Measurements from ENCODE around the gene RBM28. TPM values are rescaled to one million over a fixed set of nuclear protein-coding genes. Genes with fewer than 3 reads are reported as not detected.

Gene RBM28
- total RNA-seq, 8 experiments from 2014 or later: 20.1 to 64.8 (median 30.0) TPM

DNA sequence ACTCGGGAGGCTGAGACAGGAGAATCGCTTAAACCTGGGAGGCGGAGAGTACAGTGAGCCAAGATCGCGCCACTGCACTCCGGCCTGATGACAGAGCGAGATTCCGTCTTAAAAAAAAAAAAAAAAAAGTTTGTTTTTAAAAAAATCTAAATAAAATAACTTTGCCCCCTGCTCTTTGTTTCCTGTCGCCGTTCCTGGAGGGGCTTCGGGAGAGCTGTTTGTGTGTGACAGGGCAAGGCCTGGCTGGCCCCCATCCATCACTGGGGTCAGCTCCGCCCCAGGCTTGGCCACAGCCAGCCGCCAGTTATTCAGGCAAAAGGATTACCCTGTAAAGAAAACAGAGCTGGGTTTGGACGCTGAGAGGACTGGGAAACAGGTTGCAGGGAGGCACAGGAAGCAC is 86.2 kb downstream of the RBM28 start:
- in situ Hi-C loops (cut with MboI; ENCODE audit: low pct_unique_long_range_greater_than_20kb in 2 of 9, low sequenced_read_pairs in 9 of 9, unreplicated experiment in 9 of 9): no loop called here
- H3K27ac ChIP-seq: no peak overlapping the region
- 44 to 100% (median 82%) methylated on average over 1 to 12 of the region's 14 CpGs; no CpG with 5 or more reads in 1 of the 10 experiments for WGBS, 10 experiments
- H3K4me3 ChIP-seq: no peak overlapping the region
- ATAC-seq (replicated peaks in 6 of 8): no peak
- peaks cover 0 to 7% of the 10 kb centered on the region in 2 donors for H3K4me1 ChIP-seq (replicated peaks in 1 of 2)

DNA sequence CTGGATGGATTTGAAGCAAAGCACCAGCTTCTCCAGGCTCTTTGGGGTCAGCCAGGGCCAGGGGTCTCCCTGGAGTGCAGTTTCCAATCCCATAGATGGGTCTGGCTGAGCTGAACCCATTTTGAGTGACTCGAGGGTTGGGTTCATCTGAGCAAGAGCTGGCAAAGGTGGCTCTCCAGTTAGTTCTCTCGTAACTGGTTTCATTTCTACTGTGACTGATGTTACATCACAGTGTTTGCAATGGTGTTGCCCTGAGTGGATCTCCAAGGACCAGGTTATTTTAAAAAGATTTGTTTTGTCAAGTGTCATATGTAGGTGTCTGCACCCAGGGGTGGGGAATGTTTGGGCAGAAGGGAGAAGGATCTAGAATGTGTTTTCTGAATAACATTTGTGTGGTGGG is 88.4 kb downstream of the RBM28 start:
- WGBS, 10 experiments: 63 to 100% (median 83%) methylated on average over 1 to 2 of the region's 2 CpGs; no CpG with 5 or more reads in 4 of the 10 experiments
- H3K27ac ChIP-seq: no peak overlapping the region
- in situ Hi-C loops (cut with MboI; ENCODE audit: low pct_unique_long_range_greater_than_20kb in 2 of 9, low sequenced_read_pairs in 9 of 9, unreplicated experiment in 9 of 9): no loop called here
- H3K4me1 ChIP-seq (replicated peaks in 1 of 2): peaks cover 0 to 7% of the 10 kb centered on the region in 2 donors
- no peak for ATAC-seq (replicated peaks in 6 of 8)
- H3K4me3 ChIP-seq: no peak overlapping the region

DNA sequence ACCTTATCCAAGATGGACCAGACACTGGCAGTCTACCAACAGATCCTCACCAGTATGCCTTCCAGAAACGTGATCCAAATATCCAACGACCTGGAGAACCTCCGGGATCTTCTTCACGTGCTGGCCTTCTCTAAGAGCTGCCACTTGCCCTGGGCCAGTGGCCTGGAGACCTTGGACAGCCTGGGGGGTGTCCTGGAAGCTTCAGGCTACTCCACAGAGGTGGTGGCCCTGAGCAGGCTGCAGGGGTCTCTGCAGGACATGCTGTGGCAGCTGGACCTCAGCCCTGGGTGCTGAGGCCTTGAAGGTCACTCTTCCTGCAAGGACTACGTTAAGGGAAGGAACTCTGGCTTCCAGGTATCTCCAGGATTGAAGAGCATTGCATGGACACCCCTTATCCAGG is 89.2 kb downstream of the RBM28 start:
- peaks cover 0 to 5% of the 10 kb centered on the region in 2 donors for H3K4me1 ChIP-seq (replicated peaks in 1 of 2)
- in situ Hi-C loops (cut with MboI; ENCODE audit: low pct_unique_long_range_greater_than_20kb in 2 of 9, low sequenced_read_pairs in 9 of 9, unreplicated experiment in 9 of 9): no loop called here
- H3K4me3 ChIP-seq: no peak overlapping the region
- WGBS, 10 experiments: 67 to 70% methylated on average over 4 to 5 of the region's 5 CpGs; no CpG with 5 or more reads in 8 of the 10 experiments
- no peak overlapping the region for H3K27ac ChIP-seq
- no peak for ATAC-seq (replicated peaks in 6 of 8)

DNA sequence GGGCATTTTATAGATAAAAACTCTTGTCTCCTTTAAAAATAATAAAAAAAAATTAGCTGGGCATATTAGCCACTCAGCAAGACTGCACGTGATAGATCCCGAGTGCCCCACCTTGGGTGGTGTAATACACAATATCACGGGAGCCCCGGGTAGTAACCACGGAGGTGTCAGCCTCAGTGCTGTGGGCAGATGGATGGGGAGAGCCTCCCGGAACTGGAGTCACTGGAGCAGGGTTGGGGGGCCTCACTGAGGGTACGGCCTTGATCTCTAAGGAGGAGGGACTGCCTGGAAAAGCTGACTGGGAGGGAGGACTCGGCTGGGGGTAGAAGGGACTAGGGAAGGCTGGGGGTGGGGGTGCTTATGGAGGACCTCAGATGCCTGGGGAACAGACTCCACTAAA is 90.0 kb downstream of the RBM28 start:
- Histone ChIP-seq H3K4me3 (no peak overlapping the region), H3K27ac (no peak overlapping the region), H3K4me1 (replicated peaks in 1 of 2) (no peaks in the 10 kb centered on the region)
- in situ Hi-C loops (cut with MboI; ENCODE audit: low pct_unique_long_range_greater_than_20kb in 2 of 9, low sequenced_read_pairs in 9 of 9, unreplicated experiment in 9 of 9): no loop called here
- ATAC-seq (replicated peaks in 6 of 8): no peak
- 50 to 100% (median 80%) methylated on average over 2 to 7 of the region's 8 CpGs; no CpG with 5 or more reads in 3 of the 10 experiments for WGBS, 10 experiments

DNA sequence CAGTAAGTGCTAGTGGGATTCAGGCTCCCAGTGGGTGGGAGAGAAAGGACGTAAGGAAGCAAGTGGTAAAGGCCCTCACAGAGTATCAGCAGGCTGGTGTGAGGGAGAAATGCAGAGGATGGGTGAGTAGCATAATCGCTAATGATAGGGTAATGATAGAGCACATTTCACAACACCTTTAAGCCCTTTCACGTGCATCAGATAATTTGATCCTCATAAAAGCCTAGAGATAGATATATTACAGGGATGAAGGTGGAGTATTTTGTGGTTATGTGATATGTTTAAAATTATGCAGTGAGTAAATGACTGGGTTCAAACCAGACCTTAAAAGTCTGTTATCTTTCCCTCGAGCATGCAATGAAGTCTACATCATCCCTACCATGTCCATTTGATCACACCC is 92.4 kb downstream of the RBM28 start:
- in situ Hi-C loops (cut with MboI; ENCODE audit: low pct_unique_long_range_greater_than_20kb in 2 of 9, low sequenced_read_pairs in 9 of 9, unreplicated experiment in 9 of 9): no loop called here
- no peak for ATAC-seq (replicated peaks in 6 of 8)
- Histone ChIP-seq H3K27ac (no peak overlapping the region), H3K4me1 (replicated peaks in 1 of 2) (no peaks in the 10 kb centered on the region), H3K4me3 (no peak overlapping the region)
- WGBS, 10 experiments: 0 to 100% (median 53%) methylated on average over 1 to 4 of the region's 4 CpGs

Other genes starting within 250 kb of the RBM28 start
- gene LEP, start 102.6 kb downstream of the RBM28 start, total RNA-seq: under 1 TPM in 6 of 8 experiments, not detected in 2; under 0.01 to 0.62 (median 0.18) TPM
- gene PRRT4, start 17.8 kb upstream of the RBM28 start, total RNA-seq: 1 to 10 TPM in 5 of 8 experiments, under 1 TPM in 1, not detected in 2; 0.61 to 8.0 (median 6.9) TPM
- gene IMPDH1, start 66.1 kb upstream of the RBM28 start, total RNA-seq: 10 to 100 TPM; 18.1 to 33.7 (median 31.6) TPM
- 10 to 100 TPM in 7 of 8 experiments, 1 to 10 TPM in 1; 7.7 to 62.1 (median 19.7) TPM for gene HILPDA, start 112.0 kb upstream of the RBM28 start, total RNA-seq
- 10 to 100 TPM; 26.9 to 41.6 (median 30.5) TPM for gene METTL2B, start 132.8 kb upstream of the RBM28 start, total RNA-seq

All from motor neuron (in vitro differentiated cells).